ENCODE measurements around the gene RASSF3.

RASSF3 gene

GRCh38 chr12:64678835-64679234, 68.5 kb downstream of the RASSF3 start:
- no peaks in the 10 kb centered on the region for H3K36me3 ChIP-seq (replicated peaks; ENCODE audit: low read depth, low read length)
- no peak overlapping the region for H2AFZ ChIP-seq (ENCODE audit: low read depth, low read length)
- H3K4me1 ChIP-seq (ENCODE audit: low read length) = peaks cover 41% of the 10 kb centered on the region
- no peak overlapping the region for H3K27ac ChIP-seq (ENCODE audit: low read length)
- no peak overlapping the region for H3K4me2 ChIP-seq (ENCODE audit: low read length)
- H3K9me3 ChIP-seq (ENCODE audit: insufficient read depth, low read length) = no peaks in the 10 kb centered on the region
- H3K9ac ChIP-seq (ENCODE audit: low read length) = no peak overlapping the region
- H3K4me3 ChIP-seq (ENCODE audit: low read length) = no peak overlapping the region
- H3K27me3 ChIP-seq (ENCODE audit: low read depth, low read length) = no peaks in the 10 kb centered on the region
- peaks cover 98% of the 10 kb centered on the region for H3K79me2 ChIP-seq (ENCODE audit: low read length)
- TF ChIP-seq EZH2phosphoT487 (IDR thresholded peaks at IDR 0.05; ENCODE audit: low read depth) = no peak
- TF ChIP-seq CTCF (IDR thresholded peaks at IDR 0.05; ENCODE audit: low read depth, low read length) = no peak
- H4K20me1 ChIP-seq (ENCODE audit: insufficient read depth, low read length) = peaks cover 97% of the 10 kb centered on the region

- Histone ChIP-seq H3K4me2 (ENCODE audit: low read length) (peak overlapping the region; percentile 10; the same call in 1 of the 2 replicates), H3K27me3 (ENCODE audit: low read depth, low read length) (no peaks in the 10 kb centered on the region), H2AFZ (ENCODE audit: low read depth, low read length) (no peak overlapping the region), H3K9ac (ENCODE audit: low read length) (no peak overlapping the region), H3K79me2 (ENCODE audit: low read length) (peaks cover 98% of the 10 kb centered on the region), H3K27ac (ENCODE audit: low read length) (no peak overlapping the region), H3K4me3 (ENCODE audit: low read length) (no peak overlapping the region), H3K9me3 (ENCODE audit: insufficient read depth, low read length) (no peaks in the 10 kb centered on the region), H3K36me3 (replicated peaks; ENCODE audit: low read depth, low read length) (peaks cover 1% of the 10 kb centered on the region), H4K20me1 (ENCODE audit: insufficient read depth, low read length) (peaks cover 97% of the 10 kb centered on the region), H3K4me1 (ENCODE audit: low read length) (peaks cover 41% of the 10 kb centered on the region)
- TF ChIP-seq CTCF (IDR thresholded peaks at IDR 0.05; ENCODE audit: low read depth, low read length) (no peak), EZH2phosphoT487 (IDR thresholded peaks at IDR 0.05; ENCODE audit: low read depth) (no peak)
Measured at GRCh38 chr12:64679487-64680001, 69.2 kb downstream of the RASSF3 start.

GRCh38 chr12:64680235-64680634, 69.9 kb downstream of the RASSF3 start:
- no peak overlapping the region for H3K9ac ChIP-seq (ENCODE audit: low read length)
- no peak overlapping the region for H3K27ac ChIP-seq (ENCODE audit: low read length)
- H2AFZ ChIP-seq (ENCODE audit: low read depth, low read length) = no peak overlapping the region

More at GRCh38 chr12:64680235-64680634, 69.9 kb downstream of the RASSF3 start:
- peaks cover 7% of the 10 kb centered on the region for H3K36me3 ChIP-seq (replicated peaks; ENCODE audit: low read depth, low read length)
- peaks cover 96% of the 10 kb centered on the region for H3K79me2 ChIP-seq (ENCODE audit: low read length)
- no peak overlapping the region for H3K4me3 ChIP-seq (ENCODE audit: low read length)
- H3K27me3 ChIP-seq (ENCODE audit: low read depth, low read length) = no peaks in the 10 kb centered on the region
- peaks cover 96% of the 10 kb centered on the region for H4K20me1 ChIP-seq (ENCODE audit: insufficient read depth, low read length)
- peaks cover 41% of the 10 kb centered on the region for H3K4me1 ChIP-seq (ENCODE audit: low read length)
- TF ChIP-seq EZH2phosphoT487 (IDR thresholded peaks at IDR 0.05; ENCODE audit: low read depth) (no peak), CTCF (IDR thresholded peaks at IDR 0.05; ENCODE audit: low read depth, low read length) (no peak)
- H3K4me2 ChIP-seq (ENCODE audit: low read length) = no peak overlapping the region
- H3K9me3 ChIP-seq (ENCODE audit: insufficient read depth, low read length) = no peaks in the 10 kb centered on the region

All from OCI-LY3 (cell line).